Non-pigmented ciliary epithelial cell (primary cell): ENCODE results near the gene ITGA7.

Experiments
- DNase-seq: peaks from one replicate; pipeline ENCODE4 v3.0.0-alpha.2; 2010; ENCODE audit warnings: low read depth

The ITGA7 gene, protein sequence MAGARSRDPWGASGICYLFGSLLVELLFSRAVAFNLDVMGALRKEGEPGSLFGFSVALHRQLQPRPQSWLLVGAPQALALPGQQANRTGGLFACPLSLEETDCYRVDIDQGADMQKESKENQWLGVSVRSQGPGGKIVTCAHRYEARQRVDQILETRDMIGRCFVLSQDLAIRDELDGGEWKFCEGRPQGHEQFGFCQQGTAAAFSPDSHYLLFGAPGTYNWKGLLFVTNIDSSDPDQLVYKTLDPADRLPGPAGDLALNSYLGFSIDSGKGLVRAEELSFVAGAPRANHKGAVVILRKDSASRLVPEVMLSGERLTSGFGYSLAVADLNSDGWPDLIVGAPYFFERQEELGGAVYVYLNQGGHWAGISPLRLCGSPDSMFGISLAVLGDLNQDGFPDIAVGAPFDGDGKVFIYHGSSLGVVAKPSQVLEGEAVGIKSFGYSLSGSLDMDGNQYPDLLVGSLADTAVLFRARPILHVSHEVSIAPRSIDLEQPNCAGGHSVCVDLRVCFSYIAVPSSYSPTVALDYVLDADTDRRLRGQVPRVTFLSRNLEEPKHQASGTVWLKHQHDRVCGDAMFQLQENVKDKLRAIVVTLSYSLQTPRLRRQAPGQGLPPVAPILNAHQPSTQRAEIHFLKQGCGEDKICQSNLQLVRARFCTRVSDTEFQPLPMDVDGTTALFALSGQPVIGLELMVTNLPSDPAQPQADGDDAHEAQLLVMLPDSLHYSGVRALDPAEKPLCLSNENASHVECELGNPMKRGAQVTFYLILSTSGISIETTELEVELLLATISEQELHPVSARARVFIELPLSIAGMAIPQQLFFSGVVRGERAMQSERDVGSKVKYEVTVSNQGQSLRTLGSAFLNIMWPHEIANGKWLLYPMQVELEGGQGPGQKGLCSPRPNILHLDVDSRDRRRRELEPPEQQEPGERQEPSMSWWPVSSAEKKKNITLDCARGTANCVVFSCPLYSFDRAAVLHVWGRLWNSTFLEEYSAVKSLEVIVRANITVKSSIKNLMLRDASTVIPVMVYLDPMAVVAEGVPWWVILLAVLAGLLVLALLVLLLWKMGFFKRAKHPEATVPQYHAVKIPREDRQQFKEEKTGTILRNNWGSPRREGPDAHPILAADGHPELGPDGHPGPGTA

DNA sequence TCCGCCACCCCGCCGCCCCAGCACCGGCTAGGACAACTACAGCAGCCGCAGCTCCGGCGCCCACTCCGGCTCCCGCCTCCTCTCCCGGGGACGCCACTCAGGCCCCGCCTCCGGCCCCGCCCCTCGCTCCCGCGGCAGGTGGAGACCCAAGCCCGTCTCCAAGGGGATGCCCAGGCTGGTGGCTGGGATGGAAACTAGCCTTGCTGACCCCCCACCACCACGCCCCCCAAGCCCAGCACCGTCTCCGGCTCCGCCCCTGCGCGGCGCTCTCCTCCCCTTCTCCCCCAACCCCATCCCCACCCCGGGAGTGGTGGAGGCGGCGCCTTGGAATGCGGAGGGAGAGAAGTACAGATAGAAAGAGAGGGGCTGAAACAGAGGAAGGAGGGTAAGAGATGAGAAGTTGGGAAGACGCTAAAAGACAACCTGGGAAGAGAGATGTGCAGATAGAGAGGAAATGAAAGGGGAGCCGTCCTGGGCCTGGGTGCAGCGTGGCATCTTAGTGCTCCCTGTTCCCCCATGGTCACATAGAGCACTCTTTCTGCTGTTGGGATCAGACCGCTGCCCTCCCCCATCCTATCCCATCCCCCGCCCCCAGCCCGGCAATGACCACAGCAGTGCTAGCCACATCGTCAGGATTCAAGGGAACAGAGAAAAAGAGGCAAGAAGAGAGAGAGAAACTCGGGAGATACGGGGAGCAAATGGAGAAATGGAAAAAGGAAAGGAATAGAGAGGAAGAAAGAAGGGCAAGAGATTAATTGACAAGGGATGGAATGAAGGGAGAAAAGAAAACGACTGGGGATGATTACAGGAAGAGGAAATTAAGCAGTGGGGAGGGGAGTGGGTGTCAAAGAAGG, at the start of gene ITGA7:
ITGA7 (minus strand) TSS at position 64 of the 854 bp plus-strand sequence. CDS start 222 bp downstream, outside the sequence.
- no peak for DNase-seq

DNA sequence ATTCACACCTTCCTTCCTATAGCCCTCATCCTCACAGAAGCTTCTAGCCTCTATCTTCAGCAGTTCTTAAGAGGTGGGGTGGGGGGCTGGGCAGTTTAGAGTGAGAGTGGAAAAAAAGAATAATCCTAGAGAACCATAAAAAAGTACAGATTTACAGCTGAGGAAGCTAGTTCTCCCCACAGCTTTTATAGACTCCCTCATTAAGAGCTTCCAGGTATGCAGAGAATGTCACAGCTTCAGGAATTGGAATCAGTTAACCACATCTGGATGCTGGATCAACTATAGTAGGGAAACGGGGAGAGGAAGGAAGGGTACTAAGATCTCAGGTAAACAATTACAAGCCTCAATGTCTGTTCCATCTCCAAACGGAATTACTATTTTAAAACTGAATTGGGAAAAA, 47.5 kb upstream of the ITGA7 start:
- DNase-seq: no peak

DNA sequence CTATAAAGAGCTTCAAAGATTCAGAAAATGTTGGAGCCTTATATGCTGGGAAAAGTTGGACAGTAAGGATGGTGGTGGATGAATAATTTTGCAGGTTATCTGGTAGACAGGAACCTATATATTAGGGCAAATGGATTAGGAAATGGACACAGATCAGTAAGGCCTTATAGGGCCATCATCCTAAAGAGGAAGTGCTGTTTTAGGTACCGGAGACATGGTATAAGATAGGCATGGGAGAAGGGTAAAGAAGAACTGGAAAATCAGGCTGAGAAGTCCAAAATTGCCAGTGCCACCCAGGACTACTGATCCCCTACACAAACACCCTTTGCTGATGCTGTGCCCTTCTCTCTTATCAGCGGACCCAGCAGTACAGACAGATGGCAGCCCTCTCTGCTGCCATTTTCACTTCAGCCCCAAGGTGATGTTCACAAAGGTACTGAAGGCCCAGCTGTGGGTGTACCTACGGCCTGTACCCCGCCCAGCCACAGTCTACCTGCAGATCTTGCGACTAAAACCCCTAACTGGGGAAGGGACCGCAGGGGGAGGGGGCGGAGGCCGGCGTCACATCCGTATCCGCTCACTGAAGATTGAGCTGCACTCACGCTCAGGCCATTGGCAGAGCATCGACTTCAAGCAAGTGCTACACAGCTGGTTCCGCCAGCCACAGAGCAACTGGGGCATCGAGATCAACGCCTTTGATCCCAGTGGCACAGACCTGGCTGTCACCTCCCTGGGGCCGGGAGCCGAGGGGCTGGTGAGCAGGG, 40.7 kb upstream of the ITGA7 start:
- no peak for DNase-seq

DNA sequence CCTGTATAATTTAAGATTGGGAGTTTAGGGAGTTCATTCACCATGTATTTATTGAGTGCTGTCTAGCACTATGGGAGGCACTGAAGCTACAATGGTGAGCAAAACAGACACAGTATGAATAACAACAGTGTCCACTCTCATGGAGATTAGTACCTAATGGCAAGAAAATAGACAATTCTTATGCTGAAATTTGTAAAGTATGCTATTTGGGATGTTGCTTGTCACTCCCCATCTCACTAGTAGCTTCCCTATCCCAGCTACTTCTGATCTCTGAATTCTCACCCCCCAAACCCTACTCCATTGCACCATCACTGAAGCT, 39.2 kb upstream of the ITGA7 start:
- DNase-seq: no peak

DNA sequence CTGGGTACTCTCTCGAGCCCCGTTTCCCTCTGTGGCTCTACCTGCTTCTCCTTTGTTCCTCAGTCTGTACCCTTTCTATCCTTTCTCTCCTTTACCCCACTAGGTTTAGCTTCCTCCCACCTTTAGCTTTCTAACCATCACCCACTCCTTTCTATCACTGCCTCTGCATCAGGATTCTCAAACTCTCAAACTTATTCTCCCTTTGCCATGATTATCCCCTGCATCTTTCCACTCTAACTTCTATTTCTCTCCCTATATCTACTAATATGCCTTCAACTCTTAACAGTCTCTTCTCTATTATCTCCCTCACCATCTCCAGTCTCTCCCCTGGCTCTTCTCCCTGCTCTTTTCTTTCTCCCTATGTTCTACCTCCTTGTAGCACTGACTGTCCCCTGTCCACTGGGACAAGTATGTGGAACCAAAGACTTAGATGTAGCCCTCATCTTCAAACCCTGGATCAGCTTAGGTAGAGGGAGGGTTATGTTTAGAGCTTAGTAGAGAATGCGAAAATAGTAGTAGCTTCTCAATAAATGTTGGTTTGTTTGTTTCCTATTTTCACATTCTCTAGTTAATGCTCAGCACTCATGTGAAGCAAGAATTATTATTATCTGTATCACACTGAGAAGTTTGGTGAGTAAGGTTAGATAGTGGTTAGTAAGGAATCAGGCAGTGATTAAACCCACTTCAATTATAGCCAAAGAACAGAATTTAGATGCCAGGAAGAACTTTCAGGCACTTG, 38.6 kb upstream of the ITGA7 start:
- DNase-seq: no peak

DNA sequence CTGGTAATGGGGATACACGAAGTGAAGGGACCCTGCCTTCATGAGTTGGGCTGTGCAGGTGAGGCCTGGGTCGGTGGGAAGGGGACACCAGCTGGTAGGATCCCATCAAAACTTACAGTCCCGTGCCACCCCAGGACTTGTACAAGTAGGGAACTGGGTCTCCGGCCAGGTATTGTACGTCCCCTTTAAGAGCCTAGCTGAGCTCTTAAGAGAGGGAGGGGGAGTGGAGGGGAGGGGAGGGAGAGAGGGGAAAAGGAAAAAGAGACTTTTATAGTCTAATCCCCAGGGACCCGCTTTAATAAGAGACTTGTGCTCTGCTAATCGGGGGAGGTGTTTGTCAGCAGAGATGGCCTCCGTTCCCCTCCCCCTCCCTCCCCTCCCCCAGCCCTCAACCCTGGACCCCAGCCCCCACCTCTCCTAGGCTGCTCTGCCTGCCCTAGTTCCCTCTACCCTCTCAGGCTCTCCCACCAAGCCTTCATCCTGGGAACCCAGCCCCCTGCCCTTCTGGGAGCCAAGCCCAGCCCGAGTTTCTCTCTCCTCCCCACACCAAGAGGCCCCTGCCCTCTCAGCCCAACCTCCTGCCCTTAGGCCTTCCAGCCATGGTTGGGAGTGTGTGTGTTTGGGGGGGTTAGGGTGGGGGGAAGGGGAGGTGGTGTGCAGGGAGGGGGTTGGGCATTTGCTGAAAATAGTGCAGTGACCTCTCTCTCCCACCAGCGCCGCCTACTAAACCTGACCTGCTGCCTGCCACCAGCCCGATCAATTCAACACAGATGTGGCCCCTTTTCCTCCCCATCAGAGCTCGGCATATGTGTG, 37.9 kb upstream of the ITGA7 start:
- DNase-seq: no peak

DNA sequence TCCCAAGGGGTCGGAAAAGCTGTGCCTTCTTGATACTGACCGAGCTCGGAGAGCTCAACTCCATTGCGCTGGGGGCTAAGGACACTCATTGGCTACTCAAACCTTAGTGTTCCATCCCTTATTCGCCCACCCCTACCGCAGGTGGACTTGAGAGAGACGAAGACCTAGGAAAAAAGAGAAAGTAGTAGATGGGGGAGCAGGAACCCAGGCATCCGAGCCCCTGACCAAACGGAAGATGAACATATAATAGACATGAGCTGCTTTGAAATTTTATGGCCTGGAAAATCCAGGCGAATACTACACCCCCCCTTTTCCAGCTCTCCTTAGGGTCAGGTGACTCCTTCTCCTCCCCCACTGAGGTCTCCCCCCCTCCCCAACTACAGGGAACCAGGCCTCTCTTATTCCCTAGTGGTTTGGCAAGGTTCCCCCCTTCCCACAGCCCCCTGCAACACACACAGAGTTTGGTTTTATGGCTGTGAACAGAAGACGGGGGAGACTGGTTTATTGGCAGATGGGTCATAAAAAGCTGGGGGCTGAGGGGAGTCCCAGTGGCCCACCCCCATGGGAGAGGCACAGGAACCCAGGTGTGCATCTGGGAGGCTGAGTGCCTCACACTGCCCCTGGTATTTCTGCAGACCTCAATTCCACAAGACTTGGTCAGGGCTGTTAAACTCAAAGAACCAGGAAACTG, 36.8 kb upstream of the ITGA7 start:
- DNase-seq: no peak

DNA sequence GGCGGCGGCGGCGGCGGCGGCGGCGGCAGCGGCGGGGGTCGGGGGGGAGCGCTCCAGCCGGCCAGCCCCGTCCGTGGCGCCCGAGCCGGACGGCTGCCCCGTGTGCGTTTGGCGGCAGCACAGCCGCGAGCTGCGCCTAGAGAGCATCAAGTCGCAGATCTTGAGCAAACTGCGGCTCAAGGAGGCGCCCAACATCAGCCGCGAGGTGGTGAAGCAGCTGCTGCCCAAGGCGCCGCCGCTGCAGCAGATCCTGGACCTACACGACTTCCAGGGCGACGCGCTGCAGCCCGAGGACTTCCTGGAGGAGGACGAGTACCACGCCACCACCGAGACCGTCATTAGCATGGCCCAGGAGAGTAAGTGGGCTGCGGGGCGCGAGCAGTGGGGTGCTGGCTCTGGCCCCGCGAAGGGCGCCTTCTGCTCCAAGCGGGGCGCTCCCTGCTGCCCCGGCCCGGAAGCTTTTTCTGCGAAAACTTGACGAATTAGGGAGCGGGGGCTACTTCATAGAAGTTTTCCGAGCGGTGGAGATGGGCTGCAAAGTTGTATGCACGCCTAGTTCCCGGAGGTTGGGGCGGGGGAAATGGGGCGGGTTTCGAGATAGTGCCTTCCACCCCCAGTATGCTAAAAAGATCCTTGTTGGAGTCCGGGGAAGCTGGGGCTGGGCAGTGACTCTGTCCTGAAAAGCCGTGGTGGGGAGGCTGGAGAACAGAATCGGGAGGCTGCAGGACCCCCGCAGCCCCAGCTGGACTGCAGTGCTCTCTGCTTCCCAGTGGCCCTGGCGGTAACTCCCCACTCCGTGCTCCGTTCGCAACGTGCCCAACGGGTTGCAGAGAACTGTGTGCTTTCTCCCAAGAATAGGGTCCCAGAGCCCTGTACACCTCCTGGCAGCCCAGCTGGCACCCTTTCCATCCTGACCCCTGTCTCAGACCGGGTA, 36.0 kb upstream of the ITGA7 start:
- no peak for DNase-seq

DNA sequence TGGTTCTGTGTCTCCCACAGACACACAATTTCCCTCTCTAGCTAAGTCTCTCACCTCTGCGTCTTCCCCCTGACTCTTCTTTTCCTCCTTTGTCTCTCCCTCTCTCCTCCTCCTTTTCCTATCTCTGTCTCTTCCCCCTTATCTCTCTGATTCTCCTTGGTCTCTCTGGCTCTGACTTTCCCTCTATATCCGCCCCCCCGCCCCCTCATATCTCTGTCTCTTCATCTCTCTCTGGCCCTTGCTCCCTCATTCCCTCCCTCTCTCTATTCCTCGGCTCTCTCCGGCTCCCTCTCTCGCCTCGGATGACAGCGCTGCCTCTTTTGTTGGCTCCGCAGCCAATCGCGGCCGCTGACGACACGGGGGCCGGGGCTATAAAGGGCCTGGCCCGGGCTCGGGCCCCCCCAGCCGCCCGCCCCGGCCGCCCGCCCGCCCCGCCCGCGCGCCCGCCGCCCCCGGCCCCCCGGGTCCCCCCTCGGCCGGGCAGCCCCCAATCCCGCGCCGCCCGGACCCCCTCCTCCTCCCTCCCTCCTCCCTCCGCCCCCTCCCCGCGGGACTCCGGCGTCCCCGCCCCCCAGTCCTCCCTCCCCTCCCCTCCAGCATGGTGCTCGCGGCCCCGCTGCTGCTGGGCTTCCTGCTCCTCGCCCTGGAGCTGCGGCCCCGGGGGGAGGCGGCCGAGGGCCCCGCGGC, 35.2 kb upstream of the ITGA7 start, which contains the start of gene GDF11:
GDF11 (plus strand) TSS at position 404 of the 687 bp plus-strand sequence; CDS start at position 599, 195 bp downstream.
- no peak for DNase-seq

DNA sequence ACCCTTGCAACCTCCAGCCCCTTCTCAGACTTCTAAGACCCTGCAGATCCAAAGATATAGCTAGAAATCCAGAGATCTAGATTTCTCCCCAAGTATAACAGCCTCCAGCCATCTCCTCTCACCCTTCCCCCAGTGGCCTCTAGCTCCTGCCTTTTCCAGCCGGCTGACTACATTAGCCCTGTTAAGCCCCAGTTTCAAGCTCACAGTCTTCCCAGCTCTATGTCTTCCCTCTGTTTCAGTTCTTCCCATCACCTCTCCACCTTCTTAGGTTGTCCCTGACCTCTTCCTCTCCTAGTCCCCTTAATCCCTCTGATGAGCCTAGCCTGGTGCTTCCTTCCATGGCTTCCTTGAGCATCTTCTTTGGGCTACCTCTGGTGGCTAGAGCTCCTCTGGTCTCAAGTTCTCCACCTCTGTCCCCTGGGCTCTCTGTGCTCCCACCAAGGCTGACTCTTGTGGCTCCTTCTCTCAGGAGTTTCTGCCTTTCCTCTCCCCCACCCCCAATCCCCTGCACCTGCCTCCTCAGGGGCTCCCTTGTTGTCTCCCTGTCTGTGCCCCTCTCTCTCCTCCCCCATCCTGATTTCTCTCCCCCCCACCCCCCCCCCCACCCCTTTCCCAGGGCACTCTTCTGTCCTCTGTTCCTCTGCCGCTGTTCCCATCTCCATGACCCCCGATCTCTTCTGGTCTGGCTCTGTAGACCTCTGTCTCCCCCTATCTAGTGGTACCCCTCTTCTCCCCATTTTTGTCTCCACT, 34.4 kb upstream of the ITGA7 start:
- DNase-seq: no peak

DNA sequence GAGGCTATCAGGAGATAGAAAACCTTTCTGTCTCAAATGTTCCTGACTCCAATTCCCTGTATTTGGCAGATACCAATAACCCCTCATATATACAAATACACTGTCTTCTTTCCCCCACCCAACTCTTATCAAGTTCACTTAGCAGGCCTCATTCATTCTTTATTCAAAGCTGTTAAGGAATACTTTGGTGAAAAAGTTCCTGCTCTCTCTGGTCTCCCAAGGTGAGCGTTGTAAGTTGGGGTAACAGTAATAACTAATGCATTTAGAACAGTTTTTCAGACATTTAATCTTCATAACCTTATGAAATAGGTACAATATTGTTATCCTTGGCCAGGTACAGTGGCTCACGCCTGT, 31.3 kb upstream of the ITGA7 start:
- DNase-seq: no peak

DNA sequence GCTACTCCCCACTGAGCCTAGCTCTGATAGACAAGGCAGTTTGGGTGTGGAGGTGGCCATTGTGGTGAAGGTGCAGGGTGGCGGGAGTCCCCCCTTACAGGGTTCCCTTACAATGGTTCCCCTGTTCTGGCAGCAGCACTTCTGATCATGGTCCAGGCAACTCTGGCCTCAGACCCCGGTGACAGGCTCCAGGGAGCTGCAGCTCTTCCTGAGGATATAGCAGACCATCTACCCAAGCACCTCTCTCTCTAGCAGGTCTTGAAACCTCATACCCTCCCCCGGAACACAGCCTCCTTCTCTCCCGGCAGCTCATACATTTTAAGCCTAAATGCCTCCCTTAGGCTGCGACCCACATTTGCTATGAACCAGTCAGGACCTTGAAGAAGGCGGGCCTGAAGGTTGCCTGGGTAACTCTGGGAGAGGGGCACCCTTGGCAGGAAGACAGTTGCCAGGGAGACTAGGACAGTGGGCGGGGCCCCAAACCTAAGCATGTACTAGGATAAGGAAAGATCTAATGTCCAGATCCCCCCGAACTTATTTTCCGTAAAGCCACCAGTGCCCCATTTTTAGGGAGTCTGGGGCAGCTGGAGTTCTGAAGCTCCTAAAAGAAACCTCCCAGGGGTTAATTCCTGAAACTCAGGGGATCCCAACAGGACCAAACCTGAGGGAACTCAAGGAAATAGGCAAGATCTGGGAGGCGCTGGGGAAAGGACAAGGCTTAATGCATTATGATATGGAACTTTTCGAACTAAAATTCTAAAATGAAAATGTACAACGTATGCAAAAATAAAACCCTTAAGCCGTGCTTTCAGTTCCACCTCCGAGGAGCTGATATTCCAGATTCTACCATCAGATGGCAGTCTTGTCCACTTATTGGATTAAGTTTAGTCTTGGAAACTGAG, 30.7 kb upstream of the ITGA7 start:
- no peak for DNase-seq

DNA sequence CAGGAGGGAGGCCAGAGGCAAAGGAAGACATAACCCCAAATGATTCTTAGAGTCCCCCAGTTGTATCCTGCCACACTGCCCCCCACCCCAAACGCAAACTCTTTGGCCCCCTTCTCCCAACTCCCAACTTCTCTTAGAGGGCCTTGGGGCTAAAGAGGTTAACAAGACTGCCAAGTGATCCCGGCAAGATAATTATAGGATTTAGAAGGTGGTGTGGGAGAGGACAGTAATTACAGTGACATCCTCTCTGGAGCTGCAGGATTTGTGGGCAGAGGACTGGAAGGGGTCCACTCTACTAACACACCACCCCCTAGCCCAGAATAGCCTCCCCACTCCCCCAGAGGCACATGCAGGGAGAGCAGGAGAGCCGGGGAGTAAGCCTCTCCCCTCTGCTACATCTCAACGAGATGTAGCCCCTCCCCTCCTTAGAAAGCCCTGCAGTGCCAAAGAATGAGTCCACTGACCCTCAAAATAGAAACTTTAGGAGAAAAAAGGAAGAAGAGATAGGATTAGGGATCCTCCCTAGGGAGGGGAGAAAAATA, 29.9 kb upstream of the ITGA7 start:
- no peak for DNase-seq

DNA sequence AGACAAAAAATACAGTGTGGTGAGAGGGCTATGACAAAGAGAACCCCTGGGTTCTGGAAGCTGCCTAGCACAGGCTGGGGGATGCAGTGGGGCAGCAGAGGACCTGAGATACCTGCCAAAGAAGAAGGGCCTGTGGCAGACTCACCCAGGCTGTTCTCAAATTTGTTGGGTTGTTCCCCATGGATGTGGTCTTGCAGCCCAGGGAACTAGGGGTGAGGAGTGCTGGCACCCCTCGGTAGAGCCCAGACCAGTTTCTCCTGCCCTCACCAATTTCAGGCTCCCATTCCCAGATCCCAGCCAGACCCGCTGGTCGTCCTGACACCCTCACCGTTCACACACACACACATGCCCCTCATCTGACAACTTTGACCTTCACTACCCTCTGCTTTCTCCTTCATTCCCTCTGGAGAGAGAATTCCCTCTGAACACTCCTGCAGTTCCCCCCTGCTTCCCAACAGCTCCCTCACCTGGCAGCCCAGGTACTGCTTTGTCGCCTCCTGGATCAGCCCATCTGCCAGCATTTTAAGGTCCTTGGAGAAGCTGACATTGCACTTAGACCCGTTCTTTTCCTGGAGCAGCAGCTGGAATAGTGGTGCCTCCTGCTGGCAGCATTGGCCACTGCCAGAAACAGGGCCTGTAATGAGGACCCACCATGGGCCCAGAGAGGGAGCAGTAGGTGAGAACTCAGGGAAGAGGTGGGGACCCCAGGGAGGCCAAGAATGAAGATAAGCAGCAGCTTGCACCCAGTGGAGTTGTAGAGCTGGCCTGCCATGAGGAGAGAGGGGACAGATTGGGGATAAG, 29.3 kb upstream of the ITGA7 start:
- no peak for DNase-seq
